Fibroblast of pulmonary artery (primary cell): Measurements from ENCODE around the gene C10orf53.

Source experiments
- DNase-seq: peaks from one replicate; pipeline ENCODE4 v3.0.0-alpha.2; 2010; ENCODE audit warnings: low read depth
- H3K4me3 ChIP-seq: replicated peaks from 2 replicates; pipeline ENCODE4 v1.5.1; 2011; ENCODE audit warnings: low read depth, mild to moderate bottlenecking, control low read depth, low read length, moderate library complexity
- CTCF ChIP-seq: IDR thresholded peaks from 2 replicates; pipeline ENCODE4 v1.5.1; 2011; ENCODE audit warnings: mild to moderate bottlenecking, control low read depth, low read length, inconsistent platforms; ENCODE audit errors: missing control alignments

Gene C10orf53

GRCh38 chr10:49688920-49689319, 9.5 kb downstream of the C10orf53 start:
- no peak for TF ChIP-seq CTCF
- DNase-seq = no peak
- H3K4me3 ChIP-seq = no peak overlapping the region

GRCh38 chr10:49689882-49690510, 10.5 kb downstream of the C10orf53 start:
- H3K4me3 ChIP-seq = no peak overlapping the region
- no peak for DNase-seq
- TF ChIP-seq CTCF = no peak

- TF ChIP-seq CTCF = no peak
- no peak for DNase-seq
- H3K4me3 ChIP-seq = no peak overlapping the region
Observed at GRCh38 chr10:49690698-49691356, 11.4 kb downstream of the C10orf53 start.

GRCh38 chr10:49691588-49691987, 12.1 kb downstream of the C10orf53 start:
- H3K4me3 ChIP-seq = no peak overlapping the region
- TF ChIP-seq CTCF = no peak
- no peak for DNase-seq

- DNase-seq = no peak
- no peak for TF ChIP-seq CTCF
- H3K4me3 ChIP-seq = no peak overlapping the region
Observed at GRCh38 chr10:49694466-49694865, 15.0 kb downstream of the C10orf53 start.

- TF ChIP-seq CTCF = no peak
- no peak for DNase-seq
- no peak overlapping the region for H3K4me3 ChIP-seq
Observed at GRCh38 chr10:49696311-49696710, 16.9 kb downstream of the C10orf53 start.

- TF ChIP-seq CTCF = no peak
- H3K4me3 ChIP-seq = no peak overlapping the region
- no peak for DNase-seq
Observed at GRCh38 chr10:49698679-49699078, 19.2 kb downstream of the C10orf53 start.
